ENCODE data around the gene DPF1.

The DPF1 gene

GRCh38 chr19:38207543-38207942, 16.5 kb downstream of the DPF1 start:
- Histone ChIP-seq H4K20me1 (ENCODE audit: insufficient read depth, low read length) (no peaks in the 10 kb centered on the region), H3K4me3 (ENCODE audit: low read length) (no peak overlapping the region), H3K4me2 (ENCODE audit: low read depth, low read length) (no peak overlapping the region), H3F3A (ENCODE audit: insufficient read depth, low read length) (no peaks in the 10 kb centered on the region), H3K79me2 (ENCODE audit: low read length) (no peaks in the 10 kb centered on the region), H3K9me2 (replicated peaks; ENCODE audit: insufficient read depth, low read length) (no peaks in the 10 kb centered on the region), H3K4me1 (ENCODE audit: low read length) (no peaks in the 10 kb centered on the region), H3K27me3 (replicated peaks; ENCODE audit: insufficient read depth, low read length) (peaks cover 19% of the 10 kb centered on the region; the same call in 1 of the 2 replicates), H3K9ac (ENCODE audit: low read length) (no peak overlapping the region), H3K36me3 (replicated peaks; ENCODE audit: insufficient read depth, low read length) (no peaks in the 10 kb centered on the region), H3K9me3 (replicated peaks; ENCODE audit: insufficient read depth, low read length) (no peaks in the 10 kb centered on the region), H2AFZ (ENCODE audit: low read length) (no peak overlapping the region), H3K27ac (ENCODE audit: low read length) (no peak overlapping the region)
- TF ChIP-seq EZH2 (optimal IDR thresholded peaks at IDR 0.05; ENCODE audit: low read depth, low read length): no peak
- no peak for TF ChIP-seq EZH2phosphoT487 (IDR thresholded peaks at IDR 0.05; ENCODE audit: low read length)
- no peak for TF ChIP-seq CTCF (IDR thresholded peaks at IDR 0.05; ENCODE audit: low read length)
- no peak for DNase-seq

GRCh38 chr19:38206928-38207327, 17.1 kb downstream of the DPF1 start:
- Histone ChIP-seq H3K9me2 (replicated peaks; ENCODE audit: insufficient read depth, low read length) (no peaks in the 10 kb centered on the region), H3F3A (ENCODE audit: insufficient read depth, low read length) (no peaks in the 10 kb centered on the region), H3K27me3 (replicated peaks; ENCODE audit: insufficient read depth, low read length) (peaks cover 19% of the 10 kb centered on the region; the same call in 1 of the 2 replicates), H3K9ac (ENCODE audit: low read length) (no peak overlapping the region), H3K4me2 (ENCODE audit: low read depth, low read length) (no peak overlapping the region), H3K79me2 (ENCODE audit: low read length) (no peaks in the 10 kb centered on the region), H2AFZ (ENCODE audit: low read length) (no peak overlapping the region), H3K27ac (ENCODE audit: low read length) (no peak overlapping the region), H3K36me3 (replicated peaks; ENCODE audit: insufficient read depth, low read length) (no peaks in the 10 kb centered on the region), H3K4me1 (ENCODE audit: low read length) (no peaks in the 10 kb centered on the region), H3K4me3 (ENCODE audit: low read length) (no peak overlapping the region), H4K20me1 (ENCODE audit: insufficient read depth, low read length) (no peaks in the 10 kb centered on the region), H3K9me3 (replicated peaks; ENCODE audit: insufficient read depth, low read length) (no peaks in the 10 kb centered on the region)
- DNase-seq: no peak
- no peak for TF ChIP-seq EZH2phosphoT487 (IDR thresholded peaks at IDR 0.05; ENCODE audit: low read length)
- TF ChIP-seq CTCF (IDR thresholded peaks at IDR 0.05; ENCODE audit: low read length): no peak
- no peak for TF ChIP-seq EZH2 (optimal IDR thresholded peaks at IDR 0.05; ENCODE audit: low read depth, low read length)

DNA sequence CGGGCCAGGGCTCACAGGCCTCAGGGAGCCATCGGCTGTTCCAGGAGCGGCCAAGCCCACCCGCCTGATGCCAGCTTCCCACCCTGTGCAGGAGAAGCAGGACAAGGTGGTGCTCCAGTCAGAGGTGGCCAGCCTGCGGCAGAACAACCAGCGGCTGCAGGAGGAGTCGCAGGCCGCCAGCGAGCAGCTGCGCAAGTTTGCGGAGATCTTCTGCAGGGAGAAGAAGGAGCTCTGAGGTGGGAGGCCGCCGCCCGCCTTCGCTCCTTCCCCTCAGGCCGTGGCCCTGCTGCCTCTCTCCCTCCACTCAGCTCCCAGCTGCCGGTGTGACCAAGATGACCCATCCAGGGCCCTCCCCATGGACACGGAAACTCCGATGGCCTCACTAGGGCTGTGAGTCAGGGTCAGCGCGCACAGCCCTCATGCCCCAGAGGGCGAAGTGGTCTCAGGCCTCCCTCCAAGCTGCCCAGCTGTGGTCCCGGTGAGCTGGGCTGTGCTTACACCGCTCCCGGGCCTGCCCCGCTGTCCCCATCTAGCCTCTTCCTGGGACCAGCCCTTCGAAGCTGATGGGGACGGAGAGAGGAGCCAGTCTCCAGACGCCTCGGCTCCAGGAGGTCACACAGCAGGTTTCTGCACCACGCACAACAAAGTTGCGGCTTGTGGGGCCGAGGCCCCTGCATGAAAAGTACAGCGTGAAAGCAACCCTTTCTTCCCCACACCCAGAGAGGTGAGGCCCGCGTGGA, 17.8 kb downstream of the DPF1 start:
- Histone ChIP-seq H3K27ac (ENCODE audit: low read length) (no peak overlapping the region), H3K4me1 (ENCODE audit: low read length) (no peaks in the 10 kb centered on the region), H3K27me3 (replicated peaks; ENCODE audit: insufficient read depth, low read length) (peaks cover 19% of the 10 kb centered on the region; the same call in 1 of the 2 replicates), H3K36me3 (replicated peaks; ENCODE audit: insufficient read depth, low read length) (no peaks in the 10 kb centered on the region), H3K9me3 (replicated peaks; ENCODE audit: insufficient read depth, low read length) (no peaks in the 10 kb centered on the region), H3K9me2 (replicated peaks; ENCODE audit: insufficient read depth, low read length) (no peaks in the 10 kb centered on the region), H2AFZ (ENCODE audit: low read length) (no peak overlapping the region), H3K9ac (ENCODE audit: low read length) (no peak overlapping the region), H3K4me3 (ENCODE audit: low read length) (no peak overlapping the region), H3K79me2 (ENCODE audit: low read length) (no peaks in the 10 kb centered on the region), H3K4me2 (ENCODE audit: low read depth, low read length) (no peak overlapping the region), H4K20me1 (ENCODE audit: insufficient read depth, low read length) (no peaks in the 10 kb centered on the region), H3F3A (ENCODE audit: insufficient read depth, low read length) (no peaks in the 10 kb centered on the region)
- no peak for TF ChIP-seq CTCF (IDR thresholded peaks at IDR 0.05; ENCODE audit: low read length)
- TF ChIP-seq EZH2 (optimal IDR thresholded peaks at IDR 0.05; ENCODE audit: low read depth, low read length): no peak
- no peak for TF ChIP-seq EZH2phosphoT487 (IDR thresholded peaks at IDR 0.05; ENCODE audit: low read length)
- no peak for DNase-seq
